K562 (cell line): Measurements from ENCODE around the gene TANGO6. TPM values are rescaled to one million over a fixed set of nuclear protein-coding genes. Genes with fewer than 3 reads are reported as not detected.
A peak's percentile ranks its signal among the peaks of the same experiment; 100 is the strongest.

Source experiments
- ATF1 ChIP-seq, 2 experiments: fragments of 450-650 bp in 1 of 2; IDR thresholded peaks; 2 replicates each; pipeline ENCODE4 v1.6.1; 2016; ENCODE audit warnings: missing compliant biosample characterization in 1 of 2, missing genetic modification characterization in 1 of 2
- BHLHE40 ChIP-seq: IDR thresholded peaks from 2 replicates; pipeline ENCODE4 v1.6.1; 2011; ENCODE audit warnings: low read length, improper control_type of control experiment
- CSDE1 ChIP-seq, 2 experiments: fragments of 450-650 bp; IDR thresholded peaks; 2 replicates each; pipeline ENCODE4 v1.6.1; 2016; ENCODE audit warnings: mild to moderate bottlenecking in 1 of 2
- HNRNPLL ChIP-seq: fragments of 200-400 bp; formaldehyde crosslinking; IDR thresholded peaks from 2 replicates; pipeline ENCODE4 v1.6.1; 2017; ENCODE audit warnings: low read length, low read depth, mild to moderate bottlenecking; ENCODE audit not compliant: poor library complexity, severe bottlenecking
- REST ChIP-seq, 2 experiments: fragments of 450-650 bp; formaldehyde crosslinking in 1 of 2; IDR thresholded peaks; 2 replicates each; pipeline versions ENCODE4 v1.4.0 to v1.6.1; 2014 to 2020; ENCODE audit warnings: mild to moderate bottlenecking in 2 of 2, borderline replicate concordance in 1 of 2, low read depth in 1 of 2
- SIN3A ChIP-seq, 2 experiments: fragments of 150-350 bp in 1 of 2; IDR thresholded peaks; 2 replicates each; pipeline ENCODE4 v1.6.1; 2011 to 2016; ENCODE audit warnings: borderline replicate concordance in 2 of 2, low read depth in 2 of 2, low read length in 2 of 2, mild to moderate bottlenecking in 2 of 2, moderate library complexity in 2 of 2; ENCODE audit not compliant: control insufficient read depth in 1 of 2
- SRF ChIP-seq, 2 experiments: fragments of 250-450, 450-650 bp in 1 of 2; sonication (Bioruptor Pico) in 1 of 2; sonication (generic) in 1 of 2; formaldehyde crosslinking; IDR thresholded peaks; 2 replicates each; pipeline versions ENCODE4 v1.5.0 to v1.5.1; 2020 to 2022; ENCODE audit warnings: mild to moderate bottlenecking in 1 of 2, missing genetic modification reagents in 1 of 2
- ZBTB1 ChIP-seq: sonication (generic); formaldehyde crosslinking; IDR thresholded peaks from 2 replicates; pipeline ENCODE4 v1.8.1; 2023; ENCODE audit warnings: missing genetic modification reagents, low read depth, mild to moderate bottlenecking, borderline replicate concordance
- ZNF384 ChIP-seq: IDR thresholded peaks from 2 replicates; pipeline ENCODE4 v1.6.1; 2012; ENCODE audit warnings: low read depth, low read length, improper control_type of control experiment
- ZNF830 ChIP-seq: fragments of 250-450 bp; sonication (Bioruptor Pico); IDR thresholded peaks from 2 replicates; pipeline ENCODE4 v1.5.0; 2021; ENCODE audit warnings: mild to moderate bottlenecking
- polyA plus RNA-seq, 8 experiments: library from polyadenylated mRNA; depleted of rRNA in 4 of 8; stranded (reverse) in 5 of 8; unstranded in 3 of 8; fragments of >200 nt; fragmentation: Nextera tagmentation in 2 of 8; fragmentation: Illumina TruSeq in 1 of 8; extraction: Ambion mirVana in 2 of 8; extraction: Trizol in 1 of 8; gene quantifications; 2 replicates each; pipeline versions ENCODE4 v1.2.1 to v1.2.3, GENCODE V29; 2011 to 2014; ENCODE audit warnings: inconsistent platforms in 1 of 8, missing spikeins in 1 of 8
- total RNA-seq, 7 experiments: library from RNA; depleted of rRNA in 6 of 7; stranded (reverse); fragments of >200 nt in 6 of 7; fragmentation: Illumina TruSeq in 2 of 7; extraction: Trizol in 2 of 7; gene quantifications; 2 replicates each; pipeline versions ENCODE4 v1.2.1 to v1.2.3, GENCODE V29; 2011 to 2021; ENCODE audit warnings: low replicate concordance in 1 of 7
- TF ChIP-seq, protein P1 (sequence below), 2 experiments: IDR thresholded peaks; 2 replicates each; pipeline ENCODE4 v1.6.1; 2011; ENCODE audit warnings: borderline replicate concordance in 1 of 2, control low read depth in 1 of 2, low read depth in 1 of 2, low read length in 1 of 2, mild to moderate bottlenecking in 1 of 2, mixed read lengths in 1 of 2, moderate library complexity in 1 of 2; ENCODE audit not compliant: insufficient read depth in 1 of 2, insufficient read length in 1 of 2, poor library complexity in 1 of 2, severe bottlenecking in 1 of 2; ENCODE audit errors: extremely low read depth in 1 of 2

Gene TANGO6
- total and polyA plus RNA-seq, 9 of the 15 experiments (the other 6 are each of a cell fraction or from before 2014, with no cell fraction given): 1.6 to 15.2 (median 9.6) TPM

GRCh38 chr16:68843482-68844210, at the start of gene TANGO6 (continued):
- TF ChIP-seq HNRNPLL (peak; percentile 53), BHLHE40 (peak; percentile 56; the same call in 1 of the 2 replicates), CSDE1 (IDR thresholded peaks at IDR 0.05) (peak in 1 of 2 experiments; percentile 26; a peak in 1 of 4 replicates), SRF (CRISPR knock-in tag; IDR thresholded peaks at IDR 0.05) (peak in 1 of 2 experiments; percentile 2; a peak in 1 of 4 replicates), REST (IDR thresholded peaks at IDR 0.05; ENCODE audit: borderline replicate concordance) (peak; percentile 29; the same call in 1 of the 2 replicates), REST (CRISPR knock-in tag; IDR thresholded peaks at IDR 0.05; ENCODE audit: low read depth) (no peak), ZNF830 (CRISPR knock-in tag) (peak; percentile 7; the same call in 1 of the 2 replicates), ATF1 (CRISPR knock-in tag; IDR thresholded peaks at IDR 0.05) (no peak), ATF1 (tag; IDR thresholded peaks at IDR 0.05) (peak; percentile 73), ZNF384 (peak; percentile 96), SIN3A (IDR thresholded peaks at IDR 0.05; ENCODE audit: borderline replicate concordance in 2 of 2, control insufficient read depth in 1 of 2, low read depth in 2 of 2, low read length in 2 of 2) (peak in 1 of 2 experiments; percentile 64; a peak in 1 of 4 replicates), ZBTB1 (CRISPR knock-in tag) (0 out of 2 replicates have a peak, but pooled peaks have one; percentile 61)
- TF ChIP-seq, protein P1, sequence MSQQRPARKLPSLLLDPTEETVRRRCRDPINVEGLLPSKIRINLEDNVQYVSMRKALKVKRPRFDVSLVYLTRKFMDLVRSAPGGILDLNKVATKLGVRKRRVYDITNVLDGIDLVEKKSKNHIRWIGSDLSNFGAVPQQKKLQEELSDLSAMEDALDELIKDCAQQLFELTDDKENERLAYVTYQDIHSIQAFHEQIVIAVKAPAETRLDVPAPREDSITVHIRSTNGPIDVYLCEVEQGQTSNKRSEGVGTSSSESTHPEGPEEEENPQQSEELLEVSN (IDR thresholded peaks at IDR 0.05; ENCODE audit: borderline replicate concordance in 1 of 2, extremely low read depth in 1 of 2, insufficient read depth in 1 of 2, insufficient read length in 1 of 2, low read depth in 1 of 2, low read length in 1 of 2, poor library complexity in 1 of 2, severe bottlenecking in 1 of 2): peak; percentile 4 to 49
